Activated effector memory CD4-positive, alpha-beta T cell treated with anti-CD3 and anti-CD28 coated beads, Interleukin-2, amount 50 U/mL, for 16 hours (primary cell): ENCODE data around the gene FAM177A1.
A peak's percentile ranks its signal among the peaks of the same experiment; 100 is the strongest.
"Not testable (repeated sequence)": the region's sequence is repeated elsewhere in the genome, so short reads cannot be mapped to it uniquely, and the experiment has no call there.

ENCODE experiments used
- DNase-seq: peaks from one replicate; pipeline ENCODE4 v3.0.0-alpha.2; 2020

The FAM177A1 gene, protein sequence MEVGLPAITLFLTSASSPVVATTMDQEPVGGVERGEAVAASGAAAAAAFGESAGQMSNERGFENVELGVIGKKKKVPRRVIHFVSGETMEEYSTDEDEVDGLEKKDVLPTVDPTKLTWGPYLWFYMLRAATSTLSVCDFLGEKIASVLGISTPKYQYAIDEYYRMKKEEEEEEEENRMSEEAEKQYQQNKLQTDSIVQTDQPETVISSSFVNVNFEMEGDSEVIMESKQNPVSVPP

DNA sequence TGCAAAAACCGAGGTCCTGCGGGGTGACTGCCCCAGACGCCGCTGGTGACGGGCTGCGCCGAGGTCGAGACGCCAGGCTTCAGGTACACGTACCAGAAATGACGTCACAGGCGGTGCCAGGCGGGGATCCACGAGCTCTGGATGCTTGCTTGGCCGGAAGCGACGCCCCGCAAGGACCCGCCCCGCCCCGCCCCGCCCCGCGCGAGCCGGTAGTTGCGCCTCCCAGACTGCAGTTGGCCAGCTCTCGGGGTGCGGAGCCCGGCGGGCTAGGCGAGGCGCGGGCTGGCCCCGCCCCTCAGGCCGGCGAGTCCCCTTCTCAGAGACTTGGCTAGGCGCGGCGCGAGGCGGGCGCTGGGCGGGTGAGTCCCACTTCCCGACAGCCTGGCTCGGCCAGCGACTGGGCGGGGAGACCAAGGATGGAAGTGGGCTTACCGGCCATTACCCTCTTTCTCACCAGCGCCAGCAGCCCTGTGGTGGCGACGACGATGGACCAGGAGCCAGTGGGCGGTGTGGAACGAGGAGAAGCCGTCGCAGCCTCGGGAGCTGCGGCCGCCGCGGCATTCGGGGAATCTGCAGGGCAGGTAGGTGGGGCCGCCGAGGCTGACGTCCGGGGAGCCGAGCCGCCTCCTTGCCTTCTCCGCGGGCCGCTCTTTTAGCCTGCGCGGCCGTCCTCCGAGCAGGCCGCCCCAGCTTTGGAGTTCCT, at the start of gene FAM177A1:
TSS of gene FAM177A1 (plus strand) at position 225 of the 703 bp plus-strand sequence. CDS start at position 417, 192 bp downstream.
- peak; percentile 99 for DNase-seq

DNA sequence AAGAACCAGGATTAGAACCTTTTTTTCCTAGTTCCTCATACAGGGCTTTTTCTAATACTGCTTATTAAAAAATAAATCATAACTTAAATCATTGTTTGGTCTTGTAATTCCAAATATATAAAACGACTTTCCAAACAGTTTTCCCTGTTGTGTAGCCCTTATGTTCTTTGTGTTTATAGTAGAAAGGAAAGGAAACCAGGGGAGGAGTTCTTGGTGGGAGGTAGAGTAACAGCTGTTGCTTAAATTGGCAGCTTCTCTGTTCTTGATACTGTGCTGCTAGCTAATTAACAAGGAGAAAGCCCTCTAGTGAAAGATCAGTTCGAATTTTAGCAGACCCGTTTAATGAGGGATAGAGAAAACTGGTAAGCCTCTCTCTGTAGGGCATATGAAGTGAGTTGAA, 48.3 kb upstream of the FAM177A1 start:
- DNase-seq, result no peak

GRCh38 chr14:34999500-34999899, 46.6 kb upstream of the FAM177A1 start:
- no peak for DNase-seq

DNA sequence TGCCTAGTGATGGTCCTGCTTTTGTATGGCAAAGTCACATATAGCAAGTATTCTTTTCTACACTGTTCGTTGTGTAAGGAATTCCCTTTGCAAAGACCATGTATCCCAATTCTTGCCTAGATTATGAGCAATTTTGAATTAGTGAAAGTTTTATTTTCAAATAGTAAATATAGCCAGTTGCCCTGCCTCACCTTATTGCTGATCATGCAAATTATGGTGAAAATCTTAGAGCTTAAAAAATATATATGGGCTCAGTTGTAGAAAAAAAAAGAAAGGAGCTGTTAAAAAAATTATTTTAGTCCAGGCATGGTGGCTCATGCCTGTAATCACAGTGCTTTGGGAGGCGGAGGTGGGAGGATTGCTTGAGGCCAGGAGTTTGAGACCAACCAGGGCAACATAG, 44.5 kb upstream of the FAM177A1 start:
- no peak for DNase-seq

DNA sequence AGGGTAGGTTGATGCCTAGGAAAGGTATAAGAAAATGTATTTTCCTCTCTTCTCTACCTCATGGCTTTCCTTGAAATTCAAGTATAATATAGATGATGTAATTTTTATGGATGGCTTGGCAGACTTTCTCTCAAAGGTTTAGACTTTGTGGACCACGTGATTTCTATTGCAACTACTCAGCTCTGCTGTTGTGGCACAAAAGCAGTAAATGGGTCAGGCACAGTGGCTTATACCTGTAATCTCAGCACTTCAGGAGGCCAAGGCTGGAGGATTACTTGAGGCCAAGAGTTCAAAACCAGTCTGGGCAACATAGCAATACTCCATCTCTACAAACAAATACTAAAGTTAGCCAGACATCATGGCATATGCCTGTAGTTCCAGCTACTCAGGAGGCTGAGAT, 41.2 kb upstream of the FAM177A1 start:
- no peak for DNase-seq

- DNase-seq, result no peak
Observed at GRCh38 chr14:35016568-35016967, 29.5 kb upstream of the FAM177A1 start.

GRCh38 chr14:35020713-35021112, 25.4 kb upstream of the FAM177A1 start:
- DNase-seq, result no peak

DNA sequence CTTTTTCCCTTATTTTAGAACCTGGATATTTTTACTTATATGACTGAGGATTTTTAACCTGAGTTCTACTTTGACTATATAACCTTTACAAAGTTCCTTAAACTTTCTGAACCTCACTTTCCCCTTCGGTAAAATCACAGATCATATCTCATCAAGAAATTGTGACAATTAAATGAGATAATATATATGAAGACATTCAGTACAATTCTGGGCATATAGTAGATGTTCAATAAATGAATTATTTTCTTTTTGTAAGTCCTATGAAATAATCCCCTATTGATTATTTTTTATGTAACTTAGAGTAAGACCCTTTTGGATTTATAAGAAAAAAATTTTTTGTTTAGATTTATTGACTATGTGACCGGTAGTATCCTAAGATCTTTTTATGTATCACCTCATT, 17.6 kb upstream of the FAM177A1 start:
- DNase-seq, result no peak

- no peak for DNase-seq
Observed at GRCh38 chr14:35032562-35032961, 13.5 kb upstream of the FAM177A1 start.

GRCh38 chr14:35034440-35034833, 11.6 kb upstream of the FAM177A1 start:
- DNase-seq, result no peak

GRCh38 chr14:35034944-35035554, 11.0 kb upstream of the FAM177A1 start:
- DNase-seq, result not testable (repeated sequence)

DNA sequence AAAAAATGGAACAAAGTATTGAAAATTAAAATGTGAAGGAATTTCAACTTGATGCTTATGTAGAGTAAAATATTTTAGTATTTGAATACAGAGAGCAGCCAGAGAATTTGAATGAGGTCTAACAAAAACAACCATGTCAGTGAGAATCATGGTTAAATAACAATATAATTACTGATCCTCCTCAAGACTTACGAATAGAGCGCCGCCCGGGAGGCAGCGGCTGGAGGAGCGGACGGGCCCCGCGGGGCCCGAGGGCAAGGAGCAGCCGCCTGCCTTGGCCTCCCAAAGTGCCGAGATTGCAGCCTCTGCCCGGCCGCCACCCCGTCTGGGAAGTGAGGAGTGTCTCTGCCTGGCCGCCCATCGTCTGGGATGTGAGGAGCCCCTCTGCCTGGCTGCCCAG, 7.8 kb upstream of the FAM177A1 start:
- not testable (repeated sequence) for DNase-seq

DNA sequence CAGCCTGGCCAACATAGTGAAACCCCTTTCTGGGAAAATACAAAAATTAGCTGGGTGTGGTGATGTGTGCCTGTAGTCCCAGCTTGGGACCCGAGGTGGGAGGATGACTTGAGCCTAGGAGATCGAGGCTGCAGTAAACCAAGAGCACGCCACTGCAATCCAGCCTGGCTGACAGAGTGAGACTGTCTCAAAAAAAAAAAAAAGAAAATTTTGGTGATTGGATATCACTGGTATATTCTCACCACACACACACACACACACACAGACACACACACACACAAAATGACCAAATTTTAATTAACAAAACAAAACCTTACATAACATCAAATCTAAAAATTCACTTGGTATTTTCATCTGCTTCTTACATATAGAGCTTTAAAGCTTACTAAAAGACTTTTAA, 3.4 kb upstream of the FAM177A1 start:
- DNase-seq, result no peak

DNA sequence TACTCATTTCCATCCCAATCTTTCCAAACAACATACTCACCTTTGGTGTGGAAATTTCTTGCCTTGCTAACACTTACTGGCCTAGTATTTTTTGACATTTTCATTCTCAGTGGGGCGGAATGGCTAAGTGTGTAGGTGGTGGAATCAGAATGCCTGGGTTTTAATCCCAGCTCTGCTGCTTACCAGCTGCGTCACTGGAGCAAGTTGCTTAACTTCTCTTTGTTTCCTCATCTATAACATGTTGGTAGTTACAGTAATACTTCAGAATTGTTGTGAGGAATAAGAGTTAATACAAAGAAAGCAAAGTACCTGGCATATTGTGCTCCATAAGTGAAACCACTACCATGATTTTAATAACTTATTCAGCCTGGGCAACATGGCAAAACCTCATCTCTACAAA, 3.0 kb upstream of the FAM177A1 start:
- no peak for DNase-seq

- DNase-seq, result no peak
Observed at GRCh38 chr14:35044939-35045797, 904 bp upstream of the FAM177A1 start.

- DNase-seq, result no peak
Observed at GRCh38 chr14:35045798-35046047, 349 bp upstream of the FAM177A1 start.

GRCh38 chr14:35046751-35047536, 872 bp downstream of the FAM177A1 start:
- DNase-seq, result no peak

- DNase-seq, result no peak
Observed at GRCh38 chr14:35047976-35048513, 2.0 kb downstream of the FAM177A1 start.

DNA sequence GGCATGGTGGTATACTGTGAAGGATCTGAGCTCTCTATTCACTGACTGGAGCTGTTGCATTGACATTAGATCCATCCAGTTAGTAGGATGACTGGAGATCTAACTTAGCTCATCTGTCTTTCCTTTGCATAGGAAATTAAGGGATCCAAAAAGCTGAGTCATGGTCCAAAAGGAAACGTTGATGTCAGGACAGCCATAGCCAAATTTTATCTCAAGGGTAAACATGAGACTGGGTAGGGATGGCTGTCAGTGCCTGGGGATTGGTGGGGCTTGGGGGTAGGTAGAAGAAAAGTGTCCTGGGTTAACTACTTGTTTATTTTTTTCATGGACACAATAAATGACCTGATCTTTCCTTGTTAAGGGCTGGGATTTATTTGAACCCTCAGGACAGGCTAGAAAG, 4.6 kb downstream of the FAM177A1 start:
- no peak for DNase-seq

- no peak for DNase-seq
Observed at GRCh38 chr14:35051796-35052195, 5.7 kb downstream of the FAM177A1 start.

DNA sequence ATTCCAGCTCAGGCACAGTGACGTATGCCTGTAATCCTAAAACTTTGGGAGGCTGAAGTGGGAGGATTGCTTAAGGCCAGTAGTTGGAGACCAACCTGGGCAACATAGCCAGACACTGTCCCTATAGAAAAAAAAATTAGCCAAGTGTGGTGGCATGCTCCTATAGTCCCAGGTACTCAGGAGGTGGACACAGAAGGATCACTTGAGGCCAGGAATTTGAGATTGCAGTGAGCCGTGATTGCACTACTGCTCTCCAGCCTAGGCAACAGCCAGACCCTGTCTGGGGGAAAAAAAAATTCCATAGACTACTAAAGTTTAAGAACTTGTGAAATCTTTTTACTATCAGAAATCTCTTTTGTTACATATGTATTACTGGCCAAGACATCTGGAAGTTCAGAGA, 6.6 kb downstream of the FAM177A1 start:
- DNase-seq, result no peak

DNA sequence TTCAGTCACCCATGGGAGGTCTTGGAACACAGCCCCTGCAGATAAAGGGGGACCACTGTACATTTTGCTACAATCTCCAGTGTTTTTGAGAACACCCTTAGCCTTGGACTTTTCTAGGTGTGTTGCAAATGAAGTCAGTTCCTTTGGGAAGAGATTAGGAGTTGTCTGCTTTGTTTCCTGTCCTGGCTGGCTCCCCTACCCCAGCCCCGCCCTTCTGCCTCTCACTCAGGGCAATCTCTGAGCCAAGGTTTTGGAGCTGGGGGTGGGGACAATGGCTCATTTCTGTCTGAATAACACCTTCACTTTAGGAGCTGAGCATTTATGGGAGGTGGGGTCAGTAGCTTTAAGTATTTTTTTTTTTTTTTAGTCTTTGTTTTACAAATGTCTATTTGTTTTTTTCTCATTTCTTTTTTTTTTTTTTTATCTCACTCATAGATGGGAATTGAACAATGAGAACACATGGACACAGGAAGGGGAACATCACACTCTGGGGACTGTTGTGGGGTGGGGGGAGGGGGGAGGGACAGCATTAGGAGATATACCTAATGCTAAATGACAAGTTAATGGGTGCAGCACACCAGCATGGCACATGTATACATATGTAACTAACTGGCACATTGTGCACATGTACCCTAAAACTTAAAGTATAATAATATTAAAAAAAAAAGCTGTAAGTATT, 15.2 kb downstream of the FAM177A1 start:
- not testable (repeated sequence) for DNase-seq
